Gastroesophageal sphincter (tissue), 3 donors: ENCODE measurements around the gene OPRD1.

Experiments
- CTCF ChIP-seq, 4 experiments: fragments of 200-600 bp in 2 of 4; fragments of 450-650 bp in 2 of 4; sonication (generic) in 1 of 4; IDR thresholded peaks; one replicate each; pipeline ENCODE4 v1.5.1; 2017 to 2019; ENCODE audit warnings: antibody characterized with exemption in 4 of 4, mild to moderate bottlenecking in 2 of 4, moderate library complexity in 2 of 4
- EP300 ChIP-seq: sonication (generic); formaldehyde crosslinking; IDR thresholded peaks from one replicate; pipeline ENCODE4 v1.6.1; 2017; ENCODE audit warnings: antibody characterized with exemption, mild to moderate bottlenecking
- POLR2AphosphoS5 ChIP-seq: sonication (generic); formaldehyde crosslinking; IDR thresholded peaks from one replicate; pipeline ENCODE4 v1.6.1; 2017; ENCODE audit warnings: antibody characterized with exemption

GRCh38 chr1:28783363-28783762, 28.6 kb upstream of the OPRD1 start:
- TF ChIP-seq CTCF (IDR thresholded peaks at IDR 0.05) = no peak
- TF ChIP-seq POLR2AphosphoS5 = no peak
- no peak for TF ChIP-seq EP300
